ENCODE data around the gene OR13F1.

The OR13F1 gene

DNA sequence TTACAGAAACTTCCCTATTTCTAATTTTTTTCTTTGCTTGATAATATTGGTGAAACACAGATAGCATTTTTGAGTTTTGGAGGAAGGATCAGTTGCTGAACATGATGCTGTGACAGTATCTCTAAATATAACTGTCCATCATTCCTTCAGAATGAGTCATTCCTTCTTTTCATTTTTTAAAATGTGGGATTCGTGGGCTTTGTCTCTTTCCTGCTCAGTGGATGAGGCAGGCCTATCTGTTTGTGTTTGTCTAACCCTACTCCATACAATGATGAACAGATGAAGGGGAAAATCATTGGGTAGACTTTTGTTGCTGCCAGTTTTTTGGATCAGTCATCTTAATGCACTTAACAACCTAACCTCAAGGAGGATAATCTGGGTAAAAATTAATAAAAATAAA, 49.2 kb downstream of the OR13F1 start:
- no peaks in the 10 kb centered on the region for H3K36me3 Mint-ChIP-seq
- H3K27me3 Mint-ChIP-seq, result no peaks in the 10 kb centered on the region
- no peaks in the 10 kb centered on the region for H3K9me3 Mint-ChIP-seq
- no peak for DNase-seq (ENCODE audit: low spot score in 2 of 2)
- no peak overlapping the region for H3K4me3 Mint-ChIP-seq
- ATAC-seq (ENCODE audit: low read depth), result no peak
- no peaks in the 10 kb centered on the region for H3K4me1 Mint-ChIP-seq
- no peak overlapping the region for H3K27ac Mint-ChIP-seq

Data from memory B cell (primary cell).